Daoy (cell line): ENCODE results near the gene SNED1. TPM values are rescaled to one million over a fixed set of nuclear protein-coding genes. Genes with fewer than 3 reads are reported as not detected.
"Not testable (repeated sequence)": the region's sequence is repeated elsewhere in the genome, so short reads cannot be mapped to it uniquely, and the experiment has no call there.

Experiments used
- DNase-seq: peaks from one replicate; pipeline ENCODE4 v3.0.0-alpha.2; 2015; ENCODE audit warnings: low read depth
- total RNA-seq: library from RNA; depleted of rRNA; stranded (reverse); fragments of >200 nt; shearing (Covaris generic); gene quantifications from 2 replicates; pipeline ENCODE4 v1.2.3, GENCODE V29; 2014

Gene SNED1
- total RNA-seq, 1 experiment from 2014 or later: 0.06 TPM

DNA sequence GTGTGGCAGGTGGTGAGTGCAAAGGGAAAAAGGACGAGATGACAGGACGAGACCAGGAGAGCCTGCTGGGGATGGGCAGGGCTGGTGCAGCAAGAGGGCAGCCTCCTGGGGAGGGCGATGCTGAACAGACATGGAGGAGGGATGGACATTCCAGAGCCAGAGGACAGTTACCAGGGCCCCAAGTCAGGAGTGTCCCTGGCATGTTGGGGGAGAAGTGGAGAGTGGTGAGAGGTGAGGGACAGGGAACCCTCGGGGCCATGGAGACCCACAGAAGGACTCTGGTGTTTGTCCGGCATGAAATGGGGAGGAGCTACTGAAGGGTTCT lies 84.6 kb downstream of the SNED1 start:
- no peak for DNase-seq

DNA sequence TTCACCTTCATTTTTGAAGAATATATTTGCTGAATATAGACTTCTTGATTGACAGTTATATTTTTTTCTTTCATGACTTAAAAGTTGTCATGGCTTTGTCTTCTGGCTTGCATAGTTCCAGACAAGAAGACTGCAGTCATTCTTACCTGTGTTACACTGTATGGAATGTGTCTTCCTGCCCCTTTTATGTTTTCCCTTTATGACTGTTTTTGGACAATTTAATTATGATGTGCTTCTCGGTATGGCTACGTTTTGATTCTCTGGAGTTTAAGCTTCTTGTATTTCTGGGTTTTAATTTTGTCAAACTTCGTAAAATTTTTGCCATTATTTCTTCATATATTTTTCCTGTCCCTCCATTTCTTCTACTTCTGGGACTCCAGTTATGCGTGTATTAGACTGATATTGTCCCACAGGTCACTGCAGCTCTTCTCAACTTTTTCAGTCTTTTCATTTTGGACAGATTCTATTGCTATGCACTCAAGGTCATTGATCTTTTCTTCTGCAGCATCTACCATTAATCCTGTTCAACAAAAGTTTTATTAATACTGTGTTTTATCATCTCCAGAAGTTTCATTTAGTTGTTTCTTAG lies 86.5 kb downstream of the SNED1 start:
- DNase-seq: no peak

DNA sequence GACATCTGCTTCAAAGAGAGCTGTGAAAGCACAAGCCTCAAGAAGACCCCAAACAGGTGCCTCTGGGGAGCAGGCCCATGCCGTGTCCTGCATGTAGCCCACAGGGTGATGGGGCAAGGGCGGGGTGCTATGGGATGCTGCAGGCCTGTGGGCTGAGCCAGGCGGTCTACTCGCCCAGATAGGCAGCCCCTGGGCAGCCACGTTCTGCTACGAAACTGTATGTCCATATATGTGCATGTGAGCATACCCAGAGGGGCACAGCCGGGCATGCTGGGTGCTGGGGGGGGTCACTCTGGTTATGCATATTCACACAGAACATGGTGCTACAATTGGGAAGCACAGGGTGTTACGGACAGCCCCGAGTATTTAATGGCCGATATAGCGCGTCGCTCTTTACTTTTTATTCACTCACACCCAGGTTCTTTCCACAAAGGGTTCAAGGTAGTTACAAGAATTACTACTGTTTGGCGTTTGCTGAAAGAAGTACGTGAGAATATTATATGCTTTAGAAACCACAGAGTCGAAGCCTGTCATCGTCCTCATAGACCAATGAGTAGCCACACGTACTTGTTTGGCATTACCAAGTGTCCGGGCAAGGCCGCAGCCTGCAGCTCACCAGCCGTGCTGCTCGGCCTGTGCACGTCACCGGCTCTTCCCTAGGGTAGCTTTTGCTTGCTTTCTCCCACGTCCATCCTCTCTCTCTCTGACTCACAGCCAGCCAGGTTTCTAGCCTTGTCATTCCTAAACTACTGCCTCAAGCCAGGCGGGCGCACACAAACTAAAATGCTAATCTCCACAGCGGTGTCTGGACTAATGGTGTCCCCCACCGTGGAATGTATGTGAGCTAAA lies 89.2 kb downstream of the SNED1 start:
- no peak for DNase-seq

- no peak for DNase-seq
These were observed 90.0 kb downstream of the SNED1 start for GRCh38 chr2:241088376-241088775.

- no peak for DNase-seq
These were observed 90.6 kb downstream of the SNED1 start for GRCh38 chr2:241088791-241089732.

GRCh38 chr2:241091201-241091600 lies 92.8 kb downstream of the SNED1 start:
- DNase-seq: no peak

- DNase-seq: no peak
These were observed 93.5 kb downstream of the SNED1 start for GRCh38 chr2:241091734-241092445.

GRCh38 chr2:241092677-241093076 lies 94.3 kb downstream of the SNED1 start:
- DNase-seq: no peak

GRCh38 chr2:241093133-241093781 lies 94.8 kb downstream of the SNED1 start:
- DNase-seq: not testable (repeated sequence)

DNA sequence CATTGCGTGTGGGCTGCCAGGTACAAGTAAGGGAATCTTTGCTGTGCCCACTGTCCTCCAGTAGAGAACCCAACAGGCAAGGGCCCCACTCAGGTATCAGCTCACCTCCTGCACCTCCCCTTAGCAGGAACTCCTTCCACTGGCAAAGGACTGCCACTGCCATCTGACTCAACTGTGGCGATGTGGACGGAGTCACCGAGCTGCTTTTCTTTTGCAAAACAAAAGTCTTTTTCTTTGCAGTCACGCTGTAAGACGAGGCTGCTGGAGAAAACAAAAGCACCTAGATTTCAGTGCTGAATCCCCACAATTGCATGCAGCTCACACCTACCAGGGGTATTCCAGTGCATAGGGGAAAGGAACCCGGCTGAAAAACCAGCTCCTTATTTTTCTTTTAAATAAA lies 95.8 kb downstream of the SNED1 start:
- DNase-seq: no peak

GRCh38 chr2:241094924-241095420 lies 96.6 kb downstream of the SNED1 start:
- DNase-seq: no peak

GRCh38 chr2:241095594-241096290 lies 97.3 kb downstream of the SNED1 start:
- DNase-seq: no peak

DNA sequence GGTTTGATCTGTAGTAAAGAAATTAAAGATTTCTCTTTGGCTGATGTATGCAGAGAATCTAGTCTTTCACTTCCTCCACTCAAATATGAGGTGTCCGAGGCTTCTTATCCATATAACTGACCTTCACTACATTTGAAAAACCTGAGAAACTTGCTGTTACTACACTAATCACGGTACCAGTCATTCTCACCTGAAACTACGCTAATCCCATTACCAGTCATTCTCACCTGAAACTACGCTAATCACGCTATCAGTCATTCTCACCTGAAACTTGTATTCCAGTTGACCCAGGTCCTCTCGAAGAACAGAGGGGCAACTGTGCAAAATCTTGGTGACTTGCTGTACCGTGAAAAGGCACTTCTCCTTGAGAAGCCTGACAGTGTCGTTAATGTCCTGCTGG lies 98.6 kb downstream of the SNED1 start:
- no peak for DNase-seq

GRCh38 chr2:241099246-241099645 lies 100.8 kb downstream of the SNED1 start:
- DNase-seq: no peak

GRCh38 chr2:241102239-241102803 lies 103.9 kb downstream of the SNED1 start, which contains the start of gene MTERF4:
Gene MTERF4, minus strand, starts transcription at chr2:241102287. Its CDS starts 14 bp downstream, at chr2:241102273.
- DNase-seq: peak; percentile 92

DNA sequence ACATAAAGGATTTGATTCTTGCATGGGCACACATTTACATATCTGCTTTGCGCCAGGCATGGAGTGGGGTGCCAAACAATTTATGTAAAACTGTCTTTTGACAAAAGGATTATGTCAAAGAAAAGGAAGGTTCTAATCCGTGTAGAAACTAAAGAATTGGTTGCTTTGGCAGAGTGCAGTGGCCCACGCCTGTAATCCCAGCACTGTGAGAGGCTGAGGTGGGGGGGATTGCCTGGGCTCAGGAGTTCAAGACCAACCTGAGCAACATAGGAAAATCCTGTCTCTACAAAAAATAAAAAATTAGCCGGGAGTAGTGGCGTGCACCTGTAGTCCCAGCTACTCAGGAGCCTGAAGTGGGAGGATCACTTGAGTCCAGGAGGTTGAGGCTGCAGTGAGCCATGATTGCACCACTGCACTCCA lies 104.8 kb downstream of the SNED1 start:
- DNase-seq: no peak

DNA sequence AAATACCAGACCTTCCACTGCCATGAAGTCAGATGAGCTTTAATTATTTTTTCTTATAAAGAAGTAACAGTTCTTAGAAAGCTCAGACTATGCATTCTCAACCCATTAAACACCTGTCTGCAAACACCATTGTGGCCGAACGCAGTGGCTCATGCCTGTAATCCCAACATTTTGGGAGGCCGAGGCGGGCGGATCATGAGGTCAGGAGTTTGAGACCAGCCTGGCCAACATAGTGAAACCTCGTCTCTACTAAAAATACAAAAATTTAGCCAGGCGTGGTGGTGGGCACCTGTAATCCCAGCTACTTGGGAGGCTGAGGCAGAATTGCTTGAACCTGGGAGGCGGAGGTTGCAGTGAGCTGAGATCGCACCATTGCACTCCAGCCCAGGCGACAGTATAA lies 106.2 kb downstream of the SNED1 start:
- DNase-seq: not testable (repeated sequence)

GRCh38 chr2:241105641-241106040 lies 107.2 kb downstream of the SNED1 start:
- DNase-seq: no peak

GRCh38 chr2:241107031-241107783 lies 108.8 kb downstream of the SNED1 start:
- no peak for DNase-seq
